HG03571 (cell line): ENCODE measurements around the gene NBEA.

ENCODE experiments used
- ATAC-seq: cut with Tn5 transposase; IDR thresholded peaks from one replicate; pipeline ENCODE4 v1.9.1; 2021; ENCODE audit not compliant: unreplicated experiment

NBEA gene

DNA sequence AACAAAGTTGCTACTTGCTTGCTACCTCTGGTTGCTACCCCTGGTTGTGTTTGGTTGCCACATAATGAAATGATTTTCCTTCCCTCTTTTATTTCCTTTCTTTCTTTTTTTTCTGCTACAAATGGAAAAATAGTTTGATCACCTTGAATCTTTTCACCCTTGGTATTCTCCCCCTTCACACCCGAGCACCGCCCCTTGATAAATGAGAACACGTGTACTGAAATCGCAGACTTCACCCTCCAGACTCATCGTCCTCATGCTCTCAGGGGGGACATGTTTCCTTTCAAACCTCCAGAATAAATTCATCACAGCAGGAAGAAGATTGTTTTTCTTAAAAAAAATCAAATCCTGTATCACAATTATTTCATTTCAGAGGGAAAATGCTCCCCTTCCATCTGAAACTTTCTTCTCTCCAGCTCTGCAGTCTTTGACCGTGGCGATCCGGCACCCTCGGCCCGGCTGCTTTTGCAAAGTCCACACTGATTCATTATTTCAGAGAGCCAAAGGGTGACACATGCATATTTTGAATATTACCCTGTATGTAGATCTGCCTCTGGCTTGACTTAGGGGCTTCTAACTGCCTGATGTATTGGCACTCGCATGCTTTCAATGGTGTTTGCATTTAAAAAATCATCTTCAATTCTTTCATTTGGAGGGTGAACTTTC, 757.0 kb downstream of the NBEA start:
- ATAC-seq = no peak

DNA sequence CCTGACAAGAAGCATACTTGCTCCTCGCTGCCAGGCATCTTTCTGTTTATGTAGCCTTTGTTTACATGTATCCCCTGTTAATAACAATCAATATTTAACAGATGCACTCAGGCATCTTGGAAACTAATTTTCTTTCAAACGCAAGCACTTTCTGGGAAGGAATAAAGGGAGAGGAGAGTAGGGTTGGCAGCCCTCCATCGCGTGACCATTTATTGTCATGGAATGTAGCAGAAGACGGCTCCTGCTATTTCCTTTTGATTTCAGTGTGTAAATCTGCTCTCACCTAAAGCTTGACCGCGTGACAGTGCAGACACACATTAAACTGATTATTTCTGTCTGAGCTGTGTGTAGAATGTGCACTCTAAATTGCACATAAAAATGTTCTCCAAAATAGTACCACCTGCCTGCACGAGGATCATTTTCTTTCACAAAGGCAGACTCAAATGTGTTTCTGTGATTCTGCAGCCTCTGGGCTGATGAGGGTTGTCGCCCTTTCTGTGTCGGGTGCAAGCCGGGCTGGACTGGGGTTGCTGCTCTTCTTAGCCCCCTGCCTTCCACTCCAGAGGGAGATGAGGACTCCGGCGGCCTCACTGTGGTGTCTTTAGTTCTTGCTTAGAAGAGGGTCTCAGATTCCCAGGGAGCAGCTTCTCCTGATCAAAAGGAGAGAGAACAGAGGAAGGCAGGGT, 757.9 kb downstream of the NBEA start:
- no peak for ATAC-seq

DNA sequence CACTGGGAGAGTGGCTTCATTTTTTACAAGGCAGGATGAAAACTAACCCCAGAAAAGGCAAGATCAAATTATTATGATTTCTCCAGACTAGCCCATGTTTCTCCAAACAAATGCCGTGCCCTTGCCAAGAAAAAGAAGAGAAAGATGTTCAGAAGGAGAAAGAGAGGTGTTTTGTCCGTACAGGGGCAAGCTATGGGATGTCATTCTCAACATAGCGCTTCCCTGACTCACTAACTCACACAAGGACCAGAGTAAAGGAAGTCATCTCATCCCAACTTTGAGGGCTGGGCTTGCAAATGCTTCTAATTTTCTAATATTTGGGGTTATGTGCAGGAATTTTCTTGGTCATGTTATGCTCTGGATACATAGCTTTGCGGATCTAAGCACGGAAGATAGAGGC, 758.6 kb downstream of the NBEA start:
- ATAC-seq = no peak

DNA sequence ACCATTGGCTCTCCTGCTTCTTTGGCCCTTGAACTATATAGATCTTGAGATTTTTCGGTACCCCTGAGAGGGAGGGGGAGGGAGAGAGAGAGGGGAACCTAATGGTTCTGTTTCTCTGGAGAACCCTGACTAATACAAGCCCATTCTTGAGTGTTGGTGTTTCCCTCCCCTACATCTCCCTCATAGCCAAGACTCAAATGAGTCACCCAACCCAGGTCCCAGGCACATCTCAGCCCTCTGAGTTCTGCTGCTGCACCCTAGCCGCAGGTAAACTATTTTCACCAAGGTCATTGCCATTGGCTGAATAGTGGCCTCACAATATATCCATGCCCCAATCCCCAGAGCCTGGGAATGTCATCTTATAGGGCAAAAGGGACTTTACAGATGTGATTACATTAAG, 760.2 kb downstream of the NBEA start:
- ATAC-seq = no peak

DNA sequence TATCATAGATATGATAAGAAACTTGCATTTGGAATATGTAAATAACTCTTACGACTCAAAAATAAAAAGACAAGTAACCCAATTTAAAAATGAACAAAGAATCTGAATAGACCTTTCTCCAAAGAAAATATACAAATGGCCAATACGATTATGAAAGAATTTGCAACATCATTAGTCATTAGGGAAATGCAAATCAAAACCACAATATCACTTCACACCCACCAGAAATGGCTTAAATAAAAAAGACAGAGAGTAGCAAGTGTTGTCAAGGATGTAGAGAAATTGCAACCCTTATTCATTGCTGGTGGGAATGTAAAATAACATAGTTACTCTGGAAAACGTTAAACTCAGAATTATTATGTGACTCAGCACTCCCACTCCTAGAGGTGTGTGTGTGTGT, 761.0 kb downstream of the NBEA start:
- no peak for ATAC-seq

DNA sequence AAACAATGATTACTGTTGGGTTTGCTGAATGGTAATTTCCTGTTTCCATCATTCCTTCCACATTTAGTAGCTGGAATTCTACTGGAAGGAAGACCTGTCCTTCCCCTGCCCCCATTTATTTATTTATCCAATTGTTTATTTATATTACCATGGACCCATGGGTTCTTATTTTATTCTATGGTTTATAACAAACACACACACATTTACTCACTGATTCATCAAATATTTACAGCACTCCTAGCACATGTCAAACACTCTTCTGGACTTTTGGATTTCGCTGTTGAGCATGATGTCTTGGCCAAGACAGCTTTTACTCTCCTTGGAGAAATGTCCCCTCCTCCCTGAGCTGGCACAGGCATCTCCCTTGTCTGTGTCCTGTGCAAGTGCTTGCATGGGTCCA, 762.3 kb downstream of the NBEA start:
- ATAC-seq = no peak

DNA sequence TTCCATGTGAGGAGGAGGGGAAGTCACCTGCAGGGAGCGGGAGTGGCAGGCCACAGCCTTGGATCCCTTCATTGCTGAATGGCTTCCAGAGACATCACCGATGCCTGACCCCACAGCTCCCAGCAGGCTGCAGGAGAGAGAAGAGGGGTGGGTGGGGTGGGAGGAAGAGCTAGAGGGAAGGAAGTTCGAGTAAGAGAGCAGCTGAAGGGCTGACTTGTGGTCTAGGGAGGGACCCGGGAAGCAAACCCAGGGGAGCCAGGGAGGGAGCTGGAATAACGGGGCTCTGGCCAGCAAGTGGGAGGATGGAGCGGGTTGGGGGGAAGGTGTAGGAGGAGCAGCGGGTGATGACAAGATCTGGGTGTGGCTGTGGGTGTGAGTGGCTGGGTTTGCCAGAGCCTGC, 764.2 kb downstream of the NBEA start:
- no peak for ATAC-seq

DNA sequence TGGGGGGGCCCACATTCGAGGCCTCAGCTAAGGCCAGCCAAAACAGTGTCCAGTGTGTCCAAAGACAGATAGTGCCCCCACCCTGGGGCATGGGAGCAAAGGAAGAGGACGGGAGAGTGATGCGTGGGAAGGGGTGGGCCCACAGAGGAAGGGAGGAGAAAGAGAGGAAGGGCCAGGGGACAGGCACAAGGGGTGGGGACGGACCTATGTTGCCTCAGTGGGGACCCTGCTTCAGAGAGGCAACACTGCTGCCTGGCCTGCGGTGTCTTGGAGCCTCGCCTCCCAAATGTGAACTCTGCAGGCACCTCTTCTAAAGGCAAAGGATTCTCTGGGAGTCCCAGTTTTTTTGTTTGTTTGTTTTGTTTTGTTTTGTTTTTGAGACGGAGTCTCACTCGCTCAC, 764.7 kb downstream of the NBEA start:
- ATAC-seq = no peak

DNA sequence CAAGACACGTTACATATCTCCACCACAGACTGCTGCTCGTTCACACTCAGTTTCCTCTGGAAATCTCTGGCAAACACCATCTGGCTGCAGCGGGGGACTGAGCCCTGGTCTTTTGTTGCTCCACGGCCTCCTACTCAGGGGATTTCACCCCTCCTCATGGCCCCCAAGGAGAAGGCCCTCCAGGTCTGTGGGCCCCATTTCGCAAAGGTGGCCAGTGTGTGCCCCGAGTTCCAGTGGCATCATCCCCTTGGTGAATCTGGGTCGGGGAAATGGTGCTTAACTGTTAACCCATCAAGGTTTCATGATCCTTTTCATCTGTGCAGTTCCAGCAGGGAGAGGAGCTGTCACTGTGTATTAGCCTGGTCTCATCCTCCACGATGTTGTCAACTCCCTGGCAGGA, 769.8 kb downstream of the NBEA start:
- ATAC-seq = no peak

DNA sequence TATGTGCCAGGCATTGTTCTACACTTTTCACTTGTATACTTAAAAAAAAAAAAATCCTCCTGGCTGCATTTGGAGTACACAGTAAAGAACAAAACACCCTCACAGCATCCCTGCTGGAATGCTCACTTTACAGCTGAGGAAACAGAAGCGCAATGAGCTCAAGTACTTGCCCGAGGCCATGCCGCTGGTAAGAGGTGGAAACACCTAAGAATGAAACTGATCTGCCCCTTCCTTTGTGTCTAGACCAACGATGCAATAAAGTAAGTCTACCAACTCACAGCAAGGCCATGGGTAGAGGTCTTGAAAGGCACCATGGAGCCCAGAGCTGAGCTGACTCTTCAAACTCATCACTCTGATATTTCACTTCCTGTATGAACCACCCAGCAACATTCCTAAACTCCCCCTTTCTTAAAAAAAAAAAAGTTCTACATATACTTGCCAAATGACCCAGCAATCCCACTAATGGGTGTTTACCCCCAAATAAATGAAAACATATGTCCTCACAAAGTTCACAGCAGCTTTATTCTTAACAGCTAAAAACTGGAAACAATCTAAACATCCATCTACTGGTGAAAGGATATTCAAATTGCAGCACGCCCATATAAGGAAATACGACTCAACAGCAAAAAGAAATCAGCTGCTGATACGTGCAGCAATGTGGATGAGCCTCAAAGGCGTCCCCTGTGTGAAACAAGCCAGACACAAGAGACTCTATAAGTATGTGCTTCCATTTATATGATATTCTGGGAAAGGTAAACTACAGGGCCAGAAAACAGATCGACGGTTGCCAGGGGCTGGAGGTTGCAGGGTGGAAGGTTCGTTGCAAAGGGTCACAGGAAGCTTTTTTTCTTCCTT, 771.1 kb downstream of the NBEA start:
- ATAC-seq = no peak

DNA sequence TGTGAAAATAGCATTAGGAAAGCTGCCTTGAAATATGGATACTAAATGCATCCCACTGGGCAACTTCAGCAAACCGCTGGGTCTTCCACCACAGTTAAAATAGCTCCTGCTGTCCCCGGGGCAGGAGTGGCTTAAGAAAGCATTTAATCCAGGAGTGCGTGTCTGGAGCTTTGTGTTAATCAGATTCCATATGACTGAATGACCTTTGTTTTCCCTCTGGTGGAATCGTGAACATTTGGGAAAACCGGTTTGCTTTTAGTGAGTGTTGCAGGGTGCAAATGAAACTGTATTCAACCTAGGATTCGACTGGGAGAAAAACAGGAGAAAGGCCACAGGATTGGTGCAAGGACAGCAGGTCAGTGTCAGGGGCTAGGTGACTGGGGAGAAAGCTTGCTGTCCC, 772.1 kb downstream of the NBEA start:
- no peak for ATAC-seq

DNA sequence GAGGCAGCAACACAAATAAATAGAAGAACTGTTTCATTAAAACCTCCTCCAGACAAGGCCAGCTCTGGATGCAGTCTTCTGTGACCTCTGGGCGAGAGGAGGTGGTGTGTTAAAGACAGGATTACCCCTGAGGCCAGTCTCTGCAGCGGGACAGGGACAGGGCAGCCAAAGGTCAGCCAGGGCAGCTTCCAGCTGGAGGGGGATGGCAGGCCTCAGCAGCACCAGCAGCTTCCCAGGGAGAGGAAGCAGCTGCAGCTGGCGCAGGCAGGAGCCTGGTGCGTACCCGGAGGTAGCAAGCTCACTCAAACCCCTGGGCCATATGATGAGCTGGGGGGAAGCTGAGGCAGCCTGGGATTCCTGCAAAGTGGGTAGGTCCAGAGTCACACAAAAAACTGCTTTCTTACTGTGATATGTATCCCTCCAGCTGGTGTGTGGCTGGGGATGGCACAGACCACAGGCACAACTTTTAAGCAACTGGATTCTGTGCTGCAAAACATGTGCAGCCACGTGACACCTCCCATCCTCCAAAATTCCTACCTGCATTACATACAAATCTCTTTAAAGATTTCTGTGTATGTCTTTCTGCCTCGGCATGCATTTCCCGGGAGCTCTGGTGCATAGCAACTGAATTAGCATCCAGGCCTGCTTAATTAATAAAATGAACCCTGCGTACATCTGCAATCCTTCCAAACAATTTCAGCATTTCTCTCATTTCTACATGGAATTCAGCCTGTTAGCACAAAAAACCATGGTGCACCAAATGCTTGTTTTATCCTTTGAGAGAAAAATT, 772.7 kb downstream of the NBEA start:
- no peak for ATAC-seq

DNA sequence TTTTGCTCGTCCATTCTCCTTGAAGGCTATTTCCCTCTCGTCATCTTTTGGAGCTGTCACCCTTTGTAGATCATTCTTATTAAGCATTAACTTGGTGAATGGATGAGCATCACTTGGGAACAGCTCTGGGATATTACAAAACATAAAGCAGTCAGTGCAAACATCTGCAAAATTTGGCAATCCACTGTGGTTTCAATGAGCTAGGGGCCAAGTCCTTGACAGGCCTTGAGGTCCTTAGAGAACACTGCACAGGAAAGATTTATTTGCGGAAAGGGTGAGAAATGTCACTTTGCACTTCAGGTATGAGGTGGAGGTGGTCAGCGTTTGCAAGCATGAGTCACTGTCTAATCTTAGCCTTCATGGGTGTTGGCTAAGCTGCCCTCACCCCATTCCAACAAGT, 774.1 kb downstream of the NBEA start:
- no peak for ATAC-seq

DNA sequence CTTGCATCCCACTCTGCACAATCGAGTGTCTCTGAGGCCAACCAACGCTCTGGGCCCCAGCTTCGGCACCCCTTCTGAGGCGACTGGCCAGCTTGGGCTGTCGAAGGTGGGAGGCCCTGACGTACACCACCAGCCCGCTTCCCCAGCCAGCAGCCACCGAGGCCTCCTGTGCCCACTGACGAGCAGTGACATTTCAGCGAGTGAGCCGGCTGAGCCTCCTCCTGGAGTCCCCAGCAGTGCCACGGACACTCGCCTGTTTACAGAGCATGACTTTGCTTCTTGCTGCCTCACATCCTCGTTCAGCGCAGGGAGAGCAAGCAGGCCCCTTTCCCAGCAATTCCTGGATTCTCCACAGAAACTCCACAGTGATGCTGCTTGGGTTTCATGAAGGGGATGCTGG, 774.7 kb downstream of the NBEA start:
- ATAC-seq = no peak

DNA sequence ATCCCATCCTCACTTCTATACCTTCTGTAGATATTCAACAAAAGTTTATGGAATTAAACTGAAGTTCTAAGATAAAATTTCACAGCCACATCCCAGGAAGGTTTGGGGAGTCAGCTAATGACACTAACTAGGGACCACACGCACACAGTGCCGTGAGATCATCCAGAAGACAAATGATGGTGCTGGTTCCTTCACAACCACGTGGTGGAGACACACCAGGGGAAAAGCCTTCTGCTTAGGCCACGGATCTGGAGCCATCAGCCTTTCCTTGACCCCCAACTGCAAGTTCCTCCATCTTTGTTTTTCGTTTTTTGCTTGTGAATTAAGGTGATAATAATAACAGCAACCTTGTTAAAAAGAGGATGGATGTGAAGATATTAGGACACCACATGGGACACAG, 776.0 kb downstream of the NBEA start:
- no peak for ATAC-seq

DNA sequence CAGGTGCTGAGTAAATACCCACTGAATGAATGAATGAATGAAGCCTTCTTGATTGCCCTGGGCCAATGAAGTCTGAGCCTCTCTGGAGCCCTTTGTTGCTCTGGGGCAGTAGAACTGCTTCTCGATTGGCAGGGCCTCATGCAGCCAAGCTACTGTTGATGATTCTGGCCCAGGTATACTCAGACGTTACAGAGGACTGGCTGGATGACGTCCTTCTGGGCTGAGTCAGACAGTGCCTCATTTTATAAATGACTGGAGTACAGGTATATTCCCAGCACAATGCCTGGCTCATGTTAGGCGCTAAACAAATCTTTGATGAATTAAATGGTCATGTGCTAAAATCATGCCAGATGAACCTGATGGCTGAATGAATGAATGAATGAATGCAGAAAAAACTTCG, 778.2 kb downstream of the NBEA start:
- no peak for ATAC-seq

DNA sequence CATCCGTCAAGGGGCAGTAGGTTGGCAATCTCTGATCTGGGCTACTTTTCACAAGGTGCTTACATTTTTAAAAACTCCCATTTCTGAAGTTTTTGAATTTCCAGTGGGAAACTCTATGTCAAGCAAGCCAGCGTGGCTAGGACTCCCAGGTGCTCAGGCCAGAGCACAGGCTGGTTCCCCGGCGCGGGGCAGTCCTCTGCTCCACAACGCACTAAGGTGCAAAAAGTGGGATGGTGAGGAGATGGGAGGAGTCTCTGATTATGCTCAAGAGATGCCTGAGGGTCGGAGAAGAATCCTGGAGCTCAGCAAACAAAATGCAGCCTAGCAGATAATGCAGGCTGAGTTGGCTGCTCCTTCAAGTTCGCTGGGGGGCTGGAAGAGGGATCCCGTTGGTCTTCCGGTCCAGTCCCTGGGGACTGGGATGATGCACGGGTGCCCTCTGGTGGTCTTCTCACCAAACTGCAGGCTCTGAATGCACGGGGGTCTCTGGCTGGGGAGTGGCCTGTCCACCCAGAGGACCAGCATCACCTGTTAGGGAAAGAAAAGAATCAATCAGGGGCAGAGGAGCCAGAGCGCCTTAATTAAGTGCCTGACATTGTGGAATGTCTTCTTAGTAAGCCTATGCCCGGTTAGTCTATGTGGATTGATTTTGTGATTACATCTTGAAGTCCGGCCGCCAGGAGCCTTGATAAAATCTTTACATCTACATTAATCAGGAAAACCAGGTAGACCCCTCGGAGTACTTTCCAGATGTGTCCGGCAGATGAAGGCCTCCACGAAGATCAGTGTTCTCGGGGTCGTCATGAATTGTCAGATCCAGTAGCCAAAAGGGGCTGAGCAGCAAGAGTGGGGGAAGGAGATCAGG, 778.9 kb downstream of the NBEA start:
- ATAC-seq = no peak
